Kasumi-1 (cell line): ENCODE data around the gene OR4K2.
"Not testable (repeated sequence)": the region's sequence is repeated elsewhere in the genome, so short reads cannot be mapped to it uniquely, and the experiment has no call there.

Experiments used
- DNase-seq, 2 experiments: peaks; one replicate each; lab custom pipeline; 2025; lab: John Stamatoyannopoulos, UW

The OR4K2 gene

GRCh38 chr14:19874842-19875241 lies at the start of gene OR4K2:
OR4K2 (plus strand) TSS chr14:19875142; CDS start chr14:19876268, 1,126 bp downstream.
- DNase-seq = no peak

- DNase-seq = not testable (repeated sequence)
These were observed 47.2 kb upstream of the OR4K2 start for GRCh38 chr14:19827626-19828244.

GRCh38 chr14:19828314-19828713 lies 46.6 kb upstream of the OR4K2 start:
- DNase-seq = no peak

GRCh38 chr14:19834203-19834848 lies 40.6 kb upstream of the OR4K2 start:
- not testable (repeated sequence) for DNase-seq

GRCh38 chr14:19838433-19838832 lies 36.5 kb upstream of the OR4K2 start:
- DNase-seq = no peak

GRCh38 chr14:19851365-19851764 lies 23.6 kb upstream of the OR4K2 start:
- DNase-seq = no peak

GRCh38 chr14:19866061-19866669 lies 8.8 kb upstream of the OR4K2 start:
- DNase-seq = not testable (repeated sequence)

- DNase-seq = no peak
These were observed 1.8 kb upstream of the OR4K2 start for GRCh38 chr14:19873178-19873577.

- DNase-seq = peak; percentile 48 to 52
These were observed 3.2 kb downstream of the OR4K2 start for GRCh38 chr14:19878029-19878642.

GRCh38 chr14:19895282-19895681 lies 20.3 kb downstream of the OR4K2 start:
- no peak for DNase-seq

GRCh38 chr14:19900999-19901398 lies 26.1 kb downstream of the OR4K2 start:
- no peak for DNase-seq

- DNase-seq = no peak
These were observed 27.5 kb downstream of the OR4K2 start for GRCh38 chr14:19902409-19902808.

- no peak for DNase-seq
These were observed 31.7 kb downstream of the OR4K2 start for GRCh38 chr14:19906665-19907064.

- DNase-seq = no peak
These were observed 36.2 kb downstream of the OR4K2 start for GRCh38 chr14:19911114-19911513.

GRCh38 chr14:19917243-19917642 lies 42.3 kb downstream of the OR4K2 start:
- no peak for DNase-seq

- no peak for DNase-seq
These were observed 43.1 kb downstream of the OR4K2 start for GRCh38 chr14:19917955-19918518.

- no peak for DNase-seq
These were observed 43.8 kb downstream of the OR4K2 start for GRCh38 chr14:19918553-19919264.

- DNase-seq = no peak
These were observed 45.2 kb downstream of the OR4K2 start, which contains the start of gene OR4K5 for GRCh38 chr14:19920021-19920657. OR4K5 (plus strand) TSS chr14:19920607; CDS start chr14:19920607, 0 bp downstream.

- DNase-seq = no peak
These were observed 55.7 kb downstream of the OR4K2 start, which contains the start of gene OR4K1 for GRCh38 chr14:19930617-19931016. OR4K1 (plus strand) TSS chr14:19930917; CDS start chr14:19935667, 4,750 bp downstream.
